Occipital lobe (tissue), 2 donors: Measurements from ENCODE around the gene MAST4. TPM values are rescaled to one million over a fixed set of nuclear protein-coding genes. Genes with fewer than 3 reads are reported as not detected.

Experiments used
- DNase-seq: peaks from one replicate; lab custom pipeline; 2025; lab: John Stamatoyannopoulos, UW
- total RNA-seq: library from RNA; depleted of rRNA; stranded (reverse); fragments of >200 nt; gene quantifications from one replicate; pipeline ENCODE4 v1.2.3, GENCODE V29; 2014

Gene MAST4
- total RNA-seq, 1 donor from 2014 or later, result 13.6 TPM

- no peak for DNase-seq
Measured at GRCh38 chr5:66872736-66873331, 276.6 kb downstream of the MAST4 start.

- no peak for DNase-seq
Measured at GRCh38 chr5:66874004-66874403, 277.8 kb downstream of the MAST4 start.

DNA sequence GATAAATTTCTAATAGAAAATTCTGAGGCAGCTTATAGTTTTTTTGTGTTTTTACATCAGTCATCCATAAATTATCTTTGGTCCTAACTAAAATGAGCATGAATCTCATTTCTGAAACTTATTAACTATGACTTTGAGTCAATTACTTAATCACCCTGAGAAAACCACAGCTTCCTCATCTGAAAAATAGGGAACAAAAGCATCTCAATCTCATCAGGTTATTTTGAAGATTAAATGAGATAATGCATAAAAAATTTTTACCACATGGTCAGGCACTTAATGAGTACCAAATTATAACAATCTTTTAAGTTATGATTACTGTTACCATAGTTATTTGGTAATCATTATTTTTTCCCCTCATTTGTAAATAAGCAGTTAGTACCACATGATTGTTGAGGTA is 279.1 kb downstream of the MAST4 start:
- DNase-seq, result no peak

GRCh38 chr5:66876266-66876807 is 280.1 kb downstream of the MAST4 start:
- no peak for DNase-seq

- no peak for DNase-seq
Measured at GRCh38 chr5:66877843-66878242, 281.6 kb downstream of the MAST4 start.

DNA sequence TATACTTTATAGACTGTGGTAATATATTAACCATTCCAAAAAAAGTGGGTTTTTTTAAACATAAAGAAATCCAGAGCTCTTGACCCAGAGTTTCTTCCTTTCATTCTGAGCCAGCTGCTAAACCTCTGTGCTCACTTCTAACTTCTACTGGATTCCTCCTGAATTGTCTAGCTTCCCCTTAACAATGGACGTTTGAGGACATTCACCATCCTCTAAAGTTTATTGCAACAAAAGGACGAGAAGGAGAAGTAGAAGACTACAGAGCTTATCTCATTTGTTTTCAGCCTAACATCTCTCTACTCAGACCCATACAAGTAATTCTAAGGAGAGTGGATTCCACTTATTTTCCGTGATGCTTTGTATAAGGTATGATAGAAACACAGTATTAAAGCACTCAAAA is 284.2 kb downstream of the MAST4 start:
- DNase-seq, result no peak

DNA sequence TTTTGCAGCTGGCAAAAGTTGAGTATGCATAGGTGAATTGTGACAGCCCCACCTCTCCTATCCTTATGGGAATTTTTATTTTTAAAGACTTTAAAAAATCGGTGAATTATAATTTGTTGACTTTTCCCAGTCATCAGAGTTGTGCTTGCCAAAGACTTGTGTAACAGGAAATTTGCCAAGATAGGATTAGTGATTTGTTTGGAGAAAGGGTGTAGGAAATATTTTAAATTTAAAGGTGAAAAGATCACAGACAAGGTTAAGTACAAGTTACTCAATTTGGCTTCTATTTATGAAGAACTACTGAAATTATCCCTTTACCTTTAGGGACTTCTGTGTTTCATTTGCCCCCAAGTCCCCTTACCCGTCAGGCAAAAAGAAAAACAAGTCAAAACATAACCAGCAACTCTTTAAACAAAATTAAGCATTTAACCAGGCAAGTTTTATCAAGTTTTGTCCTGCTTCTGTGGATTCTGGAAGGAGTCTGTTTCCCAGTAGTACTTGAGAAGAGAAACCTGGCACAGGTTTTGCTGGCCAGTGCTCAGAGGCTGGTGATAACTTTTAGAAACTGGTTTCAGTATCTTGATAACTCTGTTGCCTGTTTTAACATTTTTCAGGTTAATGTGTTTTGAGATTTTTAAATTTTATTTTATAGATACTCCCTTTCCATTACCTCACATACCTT is 285.4 kb downstream of the MAST4 start:
- DNase-seq, result no peak

DNA sequence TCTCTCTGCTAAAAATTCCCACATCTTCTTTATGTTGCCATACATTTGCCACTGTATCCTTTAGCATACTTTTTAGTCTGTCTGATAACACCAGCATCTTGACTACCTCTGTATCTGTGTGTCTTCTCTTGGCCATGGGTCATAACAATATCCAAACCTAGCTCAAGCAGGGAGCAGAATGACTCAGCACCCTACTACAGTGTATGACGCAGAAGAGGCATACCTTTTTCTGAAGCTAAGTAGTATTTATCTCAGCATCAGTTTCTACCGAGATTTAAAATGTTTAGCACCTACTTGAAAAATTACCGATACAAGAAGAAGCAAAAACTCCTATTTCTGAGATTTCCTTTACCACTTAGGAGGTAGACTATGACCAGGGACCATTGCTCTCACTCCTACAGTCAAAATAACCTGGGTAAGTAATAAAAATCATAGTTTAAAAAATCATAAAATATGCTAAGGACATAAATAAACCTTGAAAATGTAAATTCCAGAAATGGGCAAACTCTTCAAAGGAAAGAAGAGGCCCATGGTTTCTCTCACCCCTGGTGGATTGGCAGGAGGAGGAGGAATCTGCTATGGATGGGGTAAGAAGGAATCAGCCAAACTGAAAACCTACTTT is 286.5 kb downstream of the MAST4 start:
- no peak for DNase-seq

GRCh38 chr5:66884564-66885243 is 288.5 kb downstream of the MAST4 start:
- DNase-seq, result no peak

DNA sequence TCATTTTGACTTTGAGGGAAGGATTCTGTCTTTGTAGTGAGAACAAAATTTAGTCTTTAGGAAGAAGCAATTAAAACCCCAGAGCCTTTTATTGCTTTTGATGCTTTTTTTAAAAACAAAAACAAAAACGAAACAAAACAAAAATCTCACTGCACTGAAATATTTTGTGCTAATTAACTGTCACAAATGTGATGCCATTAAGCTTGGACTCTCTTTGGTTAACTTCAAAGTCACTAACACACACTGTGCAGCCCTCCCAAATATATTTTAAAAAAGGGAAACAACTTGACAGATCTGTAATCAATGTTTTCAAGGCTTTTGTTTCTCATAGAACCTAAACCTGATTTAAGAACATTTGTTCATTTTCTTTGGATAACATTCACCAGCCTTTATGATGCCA is 290.7 kb downstream of the MAST4 start:
- no peak for DNase-seq

- DNase-seq, result no peak
Measured at GRCh38 chr5:66888613-66889012, 292.4 kb downstream of the MAST4 start.

GRCh38 chr5:66889056-66889455 is 292.9 kb downstream of the MAST4 start:
- no peak for DNase-seq

DNA sequence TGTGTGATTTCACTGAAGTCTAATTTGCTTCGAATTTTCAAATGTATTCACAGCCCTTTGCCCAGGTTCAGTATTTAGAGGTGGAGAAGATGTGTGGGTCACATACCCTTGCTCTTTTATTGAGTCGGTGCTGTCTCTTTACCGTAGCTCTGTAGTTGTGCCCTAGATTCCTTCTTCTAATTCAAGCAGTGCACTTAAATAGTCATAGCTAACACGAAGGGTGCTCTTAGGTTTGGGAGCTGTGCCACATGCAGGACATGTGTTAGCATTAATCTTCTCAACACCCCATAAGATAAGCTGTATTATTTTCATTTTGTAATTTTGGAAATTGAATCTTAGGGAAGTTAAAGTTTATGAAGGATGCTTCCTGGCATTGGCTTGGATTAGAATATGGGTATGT is 293.3 kb downstream of the MAST4 start:
- no peak for DNase-seq

DNA sequence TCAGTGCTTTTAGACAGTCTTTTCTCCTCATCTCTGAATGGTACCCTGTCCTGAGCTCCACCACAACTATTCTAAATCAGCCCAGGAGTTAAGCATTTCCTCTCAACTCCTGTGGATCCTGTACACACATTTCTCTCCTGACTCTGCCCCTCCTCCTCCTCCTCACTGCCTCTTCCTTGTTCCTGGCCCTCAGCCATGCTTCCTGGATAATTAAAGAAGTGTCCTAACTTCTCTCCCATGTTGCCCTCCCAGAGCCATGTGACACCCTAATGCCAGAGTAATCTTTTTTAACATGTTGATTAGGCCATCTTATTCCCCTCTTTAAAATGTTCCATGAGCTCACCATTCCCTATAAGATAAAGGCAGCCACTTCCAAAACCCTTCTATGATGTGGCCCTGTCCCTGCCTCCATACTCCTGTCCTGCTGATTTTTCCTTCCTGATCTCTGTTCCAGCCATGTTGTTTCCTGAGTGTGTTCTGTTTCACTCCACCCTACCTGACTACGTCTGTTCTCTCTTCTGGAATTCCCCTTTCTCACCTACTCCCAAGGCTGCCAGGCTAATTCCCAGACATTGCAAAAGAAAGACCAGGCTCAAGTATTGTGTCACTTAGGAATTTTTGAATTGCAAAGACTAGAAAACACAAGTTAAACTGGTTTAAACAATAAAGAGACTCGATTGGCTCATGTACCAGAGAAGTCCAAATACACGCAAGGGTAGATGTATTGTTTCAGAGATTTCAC is 295.2 kb downstream of the MAST4 start:
- DNase-seq, result no peak

- DNase-seq, result no peak
Measured at GRCh38 chr5:66892716-66893115, 296.5 kb downstream of the MAST4 start.

DNA sequence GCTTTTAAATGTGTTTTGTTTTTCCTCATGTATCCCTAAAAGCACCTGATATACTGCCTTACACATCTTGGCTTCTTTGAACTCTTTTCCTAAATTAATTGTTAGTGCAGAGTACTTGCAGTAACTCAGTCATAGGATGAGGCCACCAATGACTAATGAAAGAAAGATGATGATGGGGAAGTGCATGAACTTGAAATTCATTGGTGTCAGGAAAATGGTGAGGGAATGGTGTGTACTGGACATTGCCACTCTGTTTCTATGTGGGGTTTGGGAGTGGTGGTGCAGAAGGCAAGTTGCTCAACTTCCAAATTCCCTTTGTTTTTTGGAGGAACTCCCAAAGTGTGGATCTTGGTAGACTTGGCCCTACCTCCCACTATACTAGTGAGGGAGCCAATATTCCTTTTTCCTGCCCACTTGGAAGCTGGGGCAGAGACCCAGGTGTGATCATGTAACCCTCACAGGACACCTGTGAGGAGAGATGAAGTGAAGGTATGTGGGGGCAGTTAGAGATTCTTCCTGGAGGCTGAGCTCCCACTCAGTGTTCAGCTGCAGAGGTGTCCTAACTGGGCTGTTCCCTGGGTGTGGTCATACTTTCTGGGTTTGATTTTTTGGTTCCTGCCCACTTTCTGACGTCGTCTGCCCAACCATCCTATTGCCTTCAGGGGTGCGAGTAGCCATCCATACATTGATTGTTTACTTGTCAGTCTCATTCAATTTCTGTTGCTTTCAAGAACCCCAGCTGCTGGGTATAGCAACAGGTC is 298.5 kb downstream of the MAST4 start:
- DNase-seq, result no peak

DNA sequence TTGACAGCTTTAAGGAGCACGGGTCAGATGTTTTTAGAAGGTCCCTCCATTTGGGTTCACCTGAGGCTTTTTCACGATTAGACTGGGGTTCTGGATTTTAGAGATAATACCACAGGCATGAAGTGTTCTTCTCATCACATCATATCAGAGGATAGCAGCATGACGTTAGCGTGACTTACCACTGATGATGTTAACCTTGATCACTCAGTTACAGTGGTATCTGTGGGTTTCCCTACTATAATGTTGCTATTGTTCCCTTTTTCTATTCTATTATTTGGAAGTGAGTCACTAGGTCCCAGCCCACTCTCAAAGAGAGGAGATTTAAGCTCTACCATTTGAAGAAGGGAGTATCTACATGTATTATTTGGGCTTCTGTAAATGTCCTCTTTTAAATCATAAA is 300.0 kb downstream of the MAST4 start:
- no peak for DNase-seq

DNA sequence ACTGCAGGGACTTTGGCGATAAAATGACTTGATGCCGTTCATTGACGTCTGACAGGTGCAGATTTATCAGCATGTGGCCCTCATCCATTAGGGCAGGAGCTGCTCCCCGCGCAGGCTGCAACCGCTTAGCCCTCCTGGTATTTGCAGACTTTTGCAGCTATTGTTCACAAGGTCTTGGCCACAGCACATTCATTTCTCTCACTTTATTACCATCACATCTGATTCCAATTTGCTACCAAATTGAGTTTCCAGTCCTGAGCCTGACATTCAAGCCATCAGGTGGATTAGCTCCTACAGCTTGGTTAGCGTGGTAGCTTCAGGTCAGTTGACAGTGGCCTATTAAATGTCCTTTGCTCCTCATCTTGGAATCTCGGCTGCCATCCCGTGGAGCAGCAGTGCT is 301.2 kb downstream of the MAST4 start:
- no peak for DNase-seq

GRCh38 chr5:66898241-66898995 is 302.2 kb downstream of the MAST4 start:
- DNase-seq, result no peak

DNA sequence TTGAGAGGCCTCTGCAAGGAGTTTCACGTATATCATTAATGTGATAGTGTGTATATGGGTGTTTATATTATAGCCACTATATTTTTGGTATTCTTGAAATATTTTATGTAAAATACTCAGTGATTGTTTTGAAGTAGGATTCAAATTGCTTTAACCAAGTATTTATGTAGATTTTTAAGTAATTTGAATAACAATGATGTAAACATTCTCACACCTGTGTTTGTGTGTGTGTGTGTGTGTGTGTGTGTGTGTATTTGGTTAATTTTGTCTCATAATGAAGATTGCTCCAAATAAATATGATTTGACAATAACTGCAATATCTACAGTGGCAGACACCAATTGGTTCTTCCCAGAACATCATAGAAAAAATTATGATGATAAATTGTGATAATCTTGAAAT is 307.0 kb downstream of the MAST4 start:
- DNase-seq, result no peak
